ENCODE data around the gene STXBP2.

- TF ChIP-seq CTCF (IDR thresholded peaks at IDR 0.05) (no peak), POLR2A (IDR thresholded peaks at IDR 0.05) (no peak)
These were observed 19.7 kb upstream of the STXBP2 start for GRCh38 chr19:7617172-7617571.

Measured in body of pancreas (tissue), 4 donors.